Right atrium auricular region (tissue), 2 donors: ENCODE data around the gene RNF103. TPM values are rescaled to one million over a fixed set of nuclear protein-coding genes. Genes with fewer than 3 reads are reported as not detected.
"Not testable (repeated sequence)": the region's sequence is repeated elsewhere in the genome, so short reads cannot be mapped to it uniquely, and the experiment has no call there.

Experiments
- DNase-seq: peaks from one replicate; pipeline ENCODE4 v3.0.0-alpha.2; 2019; ENCODE audit warnings: low spot score
- H3K27ac ChIP-seq, 2 donors: fragments of 200-600 bp; sonication (generic); 1 replicate in 1 of 2; 2 replicates in 1 of 2; pipeline ENCODE4 v1.5.1; 2016 to 2019
- H3K27me3 ChIP-seq, 2 donors: fragments of 200-600 bp; sonication (generic); one replicate each; pipeline versions ENCODE4 v1.5.1 to v1.6.0; 2017 to 2019
- H3K36me3 ChIP-seq: fragments of 200-600 bp; sonication (generic); one replicate; pipeline ENCODE4 v1.5.1; 2016
- H3K4me1 ChIP-seq, 2 donors: fragments of 200-600 bp; sonication (generic); one replicate each; pipeline versions ENCODE4 v1.5.1 to v1.6.0; 2017 to 2019
- H3K4me3 ChIP-seq, 2 donors: fragments of 200-600 bp; sonication (generic); 1 replicate in 1 of 2; 2 replicates in 1 of 2; pipeline ENCODE4 v1.5.1; 2017 to 2019; ENCODE audit warnings: mild to moderate bottlenecking in 1 of 2, moderate library complexity in 1 of 2
- H3K9me3 ChIP-seq, 2 donors: fragments of 200-600 bp; sonication (generic); one replicate each; pipeline ENCODE4 v1.5.1; 2019
- total RNA-seq, 2 donors: library from RNA; depleted of rRNA; stranded (reverse); fragments of >200 nt; gene quantifications; one replicate each; pipeline ENCODE4 v1.1.0, GENCODE V29; 2016
- TF ChIP-seq, protein P1 (sequence below), 2 donors: fragments of 200-600 bp; sonication (generic); IDR thresholded peaks; one replicate each; pipeline ENCODE4 v1.5.1; 2019; ENCODE audit warnings: antibody characterized with exemption in 2 of 2

Gene RNF103
- total RNA-seq, 2 donors from 2014 or later: 45.3 to 61.6 TPM

DNA sequence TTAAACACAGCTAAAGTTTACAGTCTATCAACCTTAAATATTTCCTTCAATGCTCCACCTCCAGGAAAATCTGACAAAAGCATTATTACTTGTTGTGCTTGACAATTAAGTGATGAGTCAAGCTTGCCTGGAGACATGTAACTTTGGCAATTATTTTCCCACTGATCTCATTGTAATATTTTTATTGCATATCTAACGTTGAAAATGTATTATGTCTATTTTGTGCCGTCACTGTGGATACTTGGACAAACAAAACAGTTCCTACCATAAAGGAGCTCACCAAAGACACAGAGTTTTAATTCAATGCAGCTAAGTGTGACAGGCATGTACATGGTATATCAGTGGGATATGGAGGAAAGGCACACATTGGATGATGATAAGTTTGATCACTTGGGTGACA lies 24.7 kb downstream of the RNF103 start:
- Histone ChIP-seq H3K27me3 (no peaks in the 10 kb centered on the region), H3K4me1 (peaks cover 0 to 7% of the 10 kb centered on the region in 2 donors), H3K9me3 (no peaks in the 10 kb centered on the region), H3K27ac (no peak overlapping the region), H3K4me3 (no peak overlapping the region), H3K36me3 (peaks cover 13% of the 10 kb centered on the region)
- no peak for DNase-seq
- TF ChIP-seq, protein P1, sequence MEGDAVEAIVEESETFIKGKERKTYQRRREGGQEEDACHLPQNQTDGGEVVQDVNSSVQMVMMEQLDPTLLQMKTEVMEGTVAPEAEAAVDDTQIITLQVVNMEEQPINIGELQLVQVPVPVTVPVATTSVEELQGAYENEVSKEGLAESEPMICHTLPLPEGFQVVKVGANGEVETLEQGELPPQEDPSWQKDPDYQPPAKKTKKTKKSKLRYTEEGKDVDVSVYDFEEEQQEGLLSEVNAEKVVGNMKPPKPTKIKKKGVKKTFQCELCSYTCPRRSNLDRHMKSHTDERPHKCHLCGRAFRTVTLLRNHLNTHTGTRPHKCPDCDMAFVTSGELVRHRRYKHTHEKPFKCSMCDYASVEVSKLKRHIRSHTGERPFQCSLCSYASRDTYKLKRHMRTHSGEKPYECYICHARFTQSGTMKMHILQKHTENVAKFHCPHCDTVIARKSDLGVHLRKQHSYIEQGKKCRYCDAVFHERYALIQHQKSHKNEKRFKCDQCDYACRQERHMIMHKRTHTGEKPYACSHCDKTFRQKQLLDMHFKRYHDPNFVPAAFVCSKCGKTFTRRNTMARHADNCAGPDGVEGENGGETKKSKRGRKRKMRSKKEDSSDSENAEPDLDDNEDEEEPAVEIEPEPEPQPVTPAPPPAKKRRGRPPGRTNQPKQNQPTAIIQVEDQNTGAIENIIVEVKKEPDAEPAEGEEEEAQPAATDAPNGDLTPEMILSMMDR (IDR thresholded peaks at IDR 0.05): no peak

DNA sequence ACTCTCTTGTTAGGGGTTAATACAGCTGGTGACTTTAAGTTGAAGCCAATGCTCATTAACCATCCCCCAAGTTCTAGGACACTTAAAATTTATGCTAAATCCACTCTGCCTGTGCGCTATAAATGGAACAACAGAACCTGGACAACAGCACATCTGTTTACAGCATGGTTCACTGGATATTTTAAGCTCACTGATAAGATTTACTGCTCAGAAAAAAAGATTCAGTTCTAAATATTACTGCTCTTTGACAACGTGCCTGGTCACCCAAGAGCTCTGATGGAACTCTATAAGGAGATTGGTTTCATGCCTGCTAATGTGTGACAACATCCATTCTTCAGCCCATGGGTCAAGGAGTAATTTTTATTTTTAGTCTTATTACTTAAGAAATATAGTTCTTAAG lies 27.5 kb downstream of the RNF103 start:
- Histone ChIP-seq H3K9me3 (no peaks in the 10 kb centered on the region), H3K4me1 (peaks cover 0 to 24% of the 10 kb centered on the region in 2 donors), H3K27ac (peak overlapping the region; percentile 64 to 86), H3K27me3 (no peaks in the 10 kb centered on the region), H3K4me3 (no peak overlapping the region), H3K36me3 (no peaks in the 10 kb centered on the region)
- TF ChIP-seq, protein P1 (IDR thresholded peaks at IDR 0.05): no peak
- no peak for DNase-seq

DNA sequence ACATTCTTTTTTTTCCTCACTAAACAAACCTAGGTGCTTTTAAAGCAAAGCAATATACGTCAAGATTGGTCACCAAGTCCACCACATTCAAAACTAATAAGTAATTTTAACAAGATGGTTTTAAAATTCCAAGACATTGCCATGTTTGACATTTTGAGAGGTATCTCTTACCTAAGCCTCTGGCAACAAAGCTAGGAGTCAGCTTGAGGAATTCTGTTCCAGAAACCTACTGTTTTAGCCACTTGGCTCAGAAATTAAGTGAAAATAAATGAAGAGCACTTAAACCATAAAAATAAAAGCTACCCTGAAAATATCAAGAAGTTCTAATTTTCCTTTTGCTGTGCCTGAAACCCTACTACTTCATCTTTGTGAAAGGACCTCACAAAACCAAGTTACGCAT lies 30.4 kb downstream of the RNF103 start:
- DNase-seq: no peak
- Histone ChIP-seq H3K4me1 (peaks cover 0 to 24% of the 10 kb centered on the region in 2 donors), H3K9me3 (no peaks in the 10 kb centered on the region), H3K27ac (peak overlapping the region; percentile 51 to 86), H3K4me3 (no peak overlapping the region), H3K36me3 (no peaks in the 10 kb centered on the region), H3K27me3 (no peaks in the 10 kb centered on the region)
- TF ChIP-seq, protein P1 (IDR thresholded peaks at IDR 0.05): no peak

DNA sequence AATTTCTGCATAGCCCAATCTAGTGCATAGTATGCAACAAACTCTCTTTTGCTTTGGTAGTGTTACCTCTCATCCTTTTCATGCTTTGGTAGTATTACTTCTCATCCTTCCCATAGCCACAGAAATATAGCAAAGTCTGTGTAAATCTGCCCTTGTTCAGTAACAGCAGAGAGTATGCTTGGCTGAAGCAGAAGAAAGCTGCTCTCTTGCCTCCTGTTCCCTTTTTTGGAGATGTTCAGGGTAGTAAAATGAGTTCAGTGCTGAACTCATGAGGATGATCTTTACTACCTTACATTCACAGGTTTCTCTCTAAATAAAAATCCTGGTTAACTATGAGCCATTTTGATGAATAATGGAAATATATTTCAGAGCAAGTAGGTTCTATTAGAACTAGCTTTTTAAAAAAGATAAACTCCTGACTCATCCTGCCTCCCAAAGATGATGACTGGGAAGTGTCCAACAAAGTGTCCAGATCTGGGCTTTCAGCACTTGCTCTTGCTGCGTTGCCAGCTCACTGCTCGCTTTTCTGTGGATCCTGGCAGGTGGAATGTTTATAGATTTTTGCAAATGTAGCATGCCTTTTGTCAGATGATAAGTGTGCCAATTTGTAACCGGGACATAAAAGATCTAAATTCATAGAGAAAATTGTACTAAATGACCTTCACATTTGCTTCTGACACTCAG lies 31.0 kb downstream of the RNF103 start:
- Histone ChIP-seq H3K4me1 (peaks cover 0 to 24% of the 10 kb centered on the region in 2 donors), H3K4me3 (no peak overlapping the region), H3K27ac (peak overlapping the region; percentile 51 to 86), H3K36me3 (no peaks in the 10 kb centered on the region), H3K9me3 (no peaks in the 10 kb centered on the region), H3K27me3 (no peaks in the 10 kb centered on the region)
- no peak for DNase-seq
- TF ChIP-seq, protein P1 (IDR thresholded peaks at IDR 0.05): no peak

DNA sequence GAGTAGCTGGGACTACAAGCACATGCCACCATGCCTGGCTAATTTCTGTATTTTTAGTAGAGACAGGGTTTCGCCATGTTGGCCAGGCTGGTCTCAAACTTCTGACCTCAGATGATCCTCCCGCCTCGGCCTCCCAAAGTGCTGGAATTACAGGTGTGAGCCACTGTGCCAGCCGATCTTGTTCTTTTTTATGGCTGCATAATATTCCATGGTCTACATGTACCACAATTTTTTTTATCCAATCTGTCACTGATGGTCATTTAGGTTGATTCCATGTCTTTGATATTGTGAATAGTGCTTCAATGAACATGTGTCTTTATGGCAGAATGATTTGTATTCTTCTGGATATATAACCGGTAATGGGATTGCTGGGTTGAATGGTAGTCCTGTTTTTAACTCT lies 34.0 kb downstream of the RNF103 start:
- H3K27me3 ChIP-seq, DNase-seq, H3K36me3 ChIP-seq, H3K9me3 ChIP-seq, H3K4me3 ChIP-seq, H3K27ac ChIP-seq: not testable (repeated sequence)
- peaks cover 0 to 17% of the 10 kb centered on the region in 2 donors for H3K4me1 ChIP-seq

DNA sequence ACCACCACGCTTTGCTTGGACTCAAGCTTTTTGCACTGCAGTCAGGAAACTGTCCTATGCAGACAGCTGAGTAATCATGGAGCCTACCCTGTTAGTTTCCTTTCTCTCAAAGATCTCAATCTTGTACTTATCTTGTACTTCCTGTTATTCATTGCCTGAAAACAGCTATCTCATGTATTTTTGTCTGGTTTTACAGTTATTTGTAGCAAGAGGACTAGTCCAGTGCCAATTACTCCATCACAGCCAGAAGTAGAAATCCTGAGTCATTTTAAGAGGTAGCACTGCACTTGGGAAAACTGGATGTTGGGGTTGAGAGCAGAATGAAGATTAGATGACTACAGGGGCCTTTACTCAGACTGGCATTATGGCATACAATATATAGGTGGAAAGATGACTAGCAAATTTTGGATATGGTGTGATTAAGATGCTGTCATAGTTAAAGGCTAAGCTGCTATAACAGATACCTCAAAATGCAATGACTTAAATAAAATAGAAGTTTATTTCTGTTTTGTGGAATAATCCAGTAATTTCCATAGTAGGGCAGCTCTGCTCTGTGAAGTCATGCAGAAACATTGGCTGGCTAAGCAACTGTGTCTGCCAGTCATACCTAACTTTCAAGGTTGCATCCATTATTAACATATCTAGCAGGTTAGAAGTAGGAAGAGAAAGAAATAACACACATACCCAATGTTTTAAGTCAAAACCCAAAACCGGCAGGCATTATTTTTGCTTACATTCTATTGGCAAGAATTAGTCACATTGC lies 39.3 kb downstream of the RNF103 start:
- Histone ChIP-seq H3K36me3 (no peaks in the 10 kb centered on the region), H3K27ac (no peak overlapping the region), H3K27me3 (no peaks in the 10 kb centered on the region), H3K9me3 (no peaks in the 10 kb centered on the region), H3K4me3 (no peak overlapping the region), H3K4me1 (no peaks in the 10 kb centered on the region)
- no peak for DNase-seq
- TF ChIP-seq, protein P1 (IDR thresholded peaks at IDR 0.05): no peak
